Measurements from ENCODE around the gene LZTFL1. TPM values are rescaled to one million over a fixed set of nuclear protein-coding genes. Genes with fewer than 3 reads are reported as not detected.
A peak's percentile ranks its signal among the peaks of the same experiment; 100 is the strongest.

LZTFL1 gene, protein sequence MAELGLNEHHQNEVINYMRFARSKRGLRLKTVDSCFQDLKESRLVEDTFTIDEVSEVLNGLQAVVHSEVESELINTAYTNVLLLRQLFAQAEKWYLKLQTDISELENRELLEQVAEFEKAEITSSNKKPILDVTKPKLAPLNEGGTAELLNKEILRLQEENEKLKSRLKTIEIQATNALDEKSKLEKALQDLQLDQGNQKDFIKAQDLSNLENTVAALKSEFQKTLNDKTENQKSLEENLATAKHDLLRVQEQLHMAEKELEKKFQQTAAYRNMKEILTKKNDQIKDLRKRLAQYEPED
- 15.5 and 49.4 TPM in 2 replicates for total RNA-seq

DNA sequence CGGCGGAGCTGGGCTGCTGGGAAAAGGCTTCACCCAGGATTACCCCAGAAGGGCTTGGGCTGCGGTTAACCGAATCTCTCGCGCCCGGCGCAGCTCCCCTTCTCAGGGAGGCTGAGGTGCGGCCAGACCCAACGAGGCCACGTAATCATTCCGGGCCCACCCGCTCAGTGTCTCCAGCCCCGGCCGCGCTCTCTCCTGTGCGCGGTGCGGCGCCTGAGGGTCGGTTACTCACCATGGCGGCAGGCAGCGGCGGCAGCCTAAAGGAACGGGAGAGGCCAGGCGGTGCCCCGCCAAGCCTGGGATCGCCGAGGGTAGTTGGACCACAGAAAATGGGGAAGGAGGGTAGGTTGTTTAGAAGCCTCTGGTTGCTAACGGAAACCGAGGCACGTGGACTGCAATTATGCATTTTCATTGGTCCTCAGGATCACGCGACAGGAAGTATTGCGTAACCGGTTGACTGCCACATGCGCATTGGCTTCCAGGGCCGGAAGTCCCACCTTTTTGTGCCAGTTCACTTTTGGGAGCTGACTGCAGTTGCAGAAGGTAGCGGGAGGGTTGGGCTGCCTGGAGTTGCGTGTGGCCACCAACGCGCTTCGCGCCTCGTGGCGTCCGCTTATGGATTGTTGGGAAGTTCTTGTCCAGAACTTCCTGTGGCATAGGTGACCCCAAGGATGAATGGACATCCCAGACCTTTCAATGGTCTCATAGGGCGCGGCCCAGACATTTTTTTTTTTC lies at the start of gene LZTFL1:
TSS of gene LZTFL1 (minus strand) at position 363 of the 735 bp plus-strand sequence. CDS start at position 235, 128 bp downstream.
- DNase-seq (ENCODE audit: low read depth), result peak; percentile 98

DNA sequence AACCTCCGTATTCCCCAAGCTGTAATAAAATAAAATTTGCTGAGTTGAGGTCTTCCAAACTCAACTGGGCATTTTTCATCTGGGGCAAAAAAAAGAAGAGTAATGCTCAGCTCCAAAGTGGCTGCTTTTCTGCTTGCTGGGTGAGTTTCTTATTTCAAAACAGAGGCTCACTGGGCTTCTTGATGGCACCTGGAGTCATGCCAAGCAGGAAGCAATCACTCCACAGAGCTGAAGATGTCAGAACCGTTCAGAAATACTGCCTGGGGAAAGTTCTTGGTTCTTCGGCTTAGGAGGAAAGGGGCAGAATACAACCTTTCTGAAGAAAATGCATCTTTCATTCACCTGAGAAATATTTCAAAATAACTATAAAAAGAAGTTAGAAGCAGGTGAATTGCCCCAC lies 48.5 kb upstream of the LZTFL1 start:
- DNase-seq (ENCODE audit: low read depth), result peak; percentile 66

DNA sequence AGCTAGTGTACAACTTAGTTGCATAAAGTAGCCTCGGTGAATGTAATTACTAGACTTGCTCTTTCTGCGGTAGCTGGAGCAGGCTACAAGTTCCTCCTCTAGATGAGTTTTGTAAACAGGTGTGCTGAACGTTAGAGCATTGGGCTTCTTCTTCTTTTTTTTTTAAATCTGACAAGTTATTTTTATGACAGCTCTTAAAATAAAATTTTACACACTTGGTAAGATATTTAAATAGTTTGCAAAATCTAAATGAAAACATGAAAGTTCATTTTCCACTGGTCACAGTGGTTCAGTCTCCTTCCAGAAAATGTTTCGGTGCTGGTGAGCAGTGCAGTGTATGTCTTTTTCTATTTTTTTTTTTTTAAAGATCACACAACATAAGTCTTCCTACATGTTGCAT lies 47.4 kb upstream of the LZTFL1 start:
- DNase-seq (ENCODE audit: low read depth), result no peak

DNA sequence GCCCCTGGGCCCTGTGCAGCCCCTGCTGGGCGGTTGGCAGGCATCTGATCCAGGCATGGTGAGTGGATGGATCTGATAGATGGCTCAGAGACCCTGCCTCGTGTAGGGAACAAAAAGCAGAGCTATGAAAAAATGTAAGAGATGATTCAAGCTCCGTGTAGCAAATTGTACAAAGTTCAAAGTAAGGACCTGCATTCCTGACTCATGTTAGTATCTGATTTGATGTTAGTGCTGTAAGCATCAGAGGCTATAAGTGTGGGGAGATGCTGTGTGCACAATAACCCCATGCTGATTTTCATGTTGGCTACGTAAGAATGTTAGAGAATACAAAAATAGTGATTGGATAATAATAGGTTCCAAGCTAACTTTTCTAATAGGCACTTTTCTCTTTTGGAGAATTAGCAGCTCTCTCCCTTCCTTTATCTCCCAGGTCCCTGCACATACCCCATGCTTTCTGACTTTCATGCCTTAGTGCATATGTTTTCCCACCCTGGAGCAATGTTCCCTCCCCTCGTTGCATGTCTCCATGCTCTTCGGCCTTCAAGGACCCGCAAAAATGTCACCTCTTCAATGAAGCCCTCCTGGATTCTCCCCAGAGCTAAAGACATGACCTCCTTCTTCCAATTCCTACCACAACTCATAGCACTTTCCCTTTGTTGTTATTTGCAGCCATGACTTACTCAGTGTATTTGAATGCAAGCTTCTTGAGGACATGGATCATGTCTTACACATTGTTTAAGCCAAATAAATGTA lies 46.0 kb upstream of the LZTFL1 start:
- no peak for DNase-seq (ENCODE audit: low read depth)

DNA sequence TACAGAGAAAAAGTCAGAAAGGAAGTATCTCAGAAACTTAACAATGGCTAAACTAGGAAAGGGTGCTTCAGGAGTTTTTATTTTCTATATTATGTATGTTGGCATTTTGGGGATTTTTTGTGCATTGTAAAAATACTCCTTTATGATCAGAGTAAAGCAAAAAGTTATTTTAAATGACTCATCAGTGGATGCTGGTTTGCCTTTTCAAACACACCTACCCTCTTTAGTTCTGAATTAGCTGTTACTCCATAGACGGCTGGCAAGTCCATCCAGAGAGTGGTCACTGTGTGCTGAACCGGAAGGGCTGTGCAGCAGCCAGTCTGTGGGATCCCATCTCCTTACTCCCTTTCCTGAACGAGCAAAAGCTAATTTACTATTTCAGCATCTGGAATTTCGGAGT lies 45.4 kb upstream of the LZTFL1 start:
- DNase-seq (ENCODE audit: low read depth), result no peak

DNA sequence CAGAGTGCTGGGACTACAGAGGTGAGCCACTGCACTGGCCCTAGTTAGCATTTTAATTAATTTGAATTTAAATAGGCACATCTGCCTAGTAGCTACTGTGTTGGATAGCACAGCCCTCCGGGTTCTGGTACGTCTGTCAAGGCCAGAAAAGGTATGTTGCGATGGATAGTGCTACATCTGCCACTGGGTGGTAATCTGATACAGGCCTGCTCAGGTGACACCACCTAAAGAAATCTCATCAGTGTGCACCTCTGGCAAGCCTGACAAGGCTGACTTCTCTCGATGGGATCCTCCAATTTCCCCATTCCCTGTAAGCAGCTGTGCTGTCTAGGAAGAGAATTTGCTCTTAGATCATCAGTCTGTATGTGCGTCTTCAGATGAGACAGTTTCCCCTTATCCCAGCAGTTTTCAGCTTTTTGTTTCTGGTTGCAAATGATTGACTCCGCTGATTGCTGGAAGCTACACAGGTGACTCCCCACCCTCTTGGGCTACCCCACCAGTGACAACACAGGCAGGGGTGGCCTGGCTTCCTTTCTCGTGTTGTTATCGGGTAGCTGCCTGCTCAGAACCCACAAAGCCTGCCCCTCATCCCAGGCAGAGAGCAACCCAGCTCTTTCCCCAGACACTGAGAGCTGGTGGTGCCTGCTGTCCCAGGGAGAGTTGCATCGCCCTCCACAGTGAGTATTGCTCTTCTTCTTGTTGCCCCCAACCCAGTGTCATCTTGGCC lies 44.2 kb upstream of the LZTFL1 start, which contains the start of gene CCR9:
TSS of gene CCR9 (plus strand) at position 565 of the 727 bp plus-strand sequence. CDS start 8,391 bp downstream, outside the sequence.
- no peak for DNase-seq (ENCODE audit: low read depth)

DNA sequence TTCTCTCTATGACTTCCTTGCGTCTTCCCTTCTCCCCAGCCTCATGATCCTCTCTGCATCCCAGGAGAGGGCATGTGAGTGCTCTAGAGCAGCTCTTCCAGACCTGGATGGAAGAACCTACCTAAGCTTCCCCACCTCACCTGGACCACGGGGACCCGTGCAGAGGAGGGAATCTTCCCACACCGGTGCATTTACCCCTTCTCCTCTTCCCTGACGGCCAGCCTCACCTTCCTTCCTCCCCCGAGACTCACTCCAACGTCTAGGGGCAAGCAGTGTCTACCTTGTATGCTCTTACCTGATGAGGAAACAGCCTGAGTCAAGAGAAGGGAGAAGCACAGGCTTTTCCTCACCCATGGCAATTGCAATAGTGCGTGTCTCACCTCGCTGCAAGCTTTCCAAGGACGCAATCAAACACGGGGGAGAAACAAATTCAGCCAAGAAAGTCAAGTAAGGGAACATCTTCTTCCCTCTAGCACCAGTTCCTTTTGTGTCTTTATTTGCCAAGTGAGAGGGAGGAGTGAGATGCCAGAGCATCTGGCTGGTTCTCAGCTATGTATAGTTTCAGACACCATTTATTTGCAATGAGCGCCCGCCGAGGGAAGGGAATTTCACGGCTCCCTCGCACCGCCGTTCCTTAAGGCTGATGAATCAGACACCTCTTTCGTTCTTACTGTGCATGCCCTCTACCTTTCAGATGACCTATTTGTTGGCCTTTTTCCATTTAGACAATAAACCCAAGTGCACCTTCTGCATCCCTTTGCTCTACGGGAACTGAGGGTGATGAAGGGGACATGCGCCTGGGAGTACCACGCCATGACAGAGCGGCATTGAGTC lies 42.7 kb upstream of the LZTFL1 start:
- no peak for DNase-seq (ENCODE audit: low read depth)

DNA sequence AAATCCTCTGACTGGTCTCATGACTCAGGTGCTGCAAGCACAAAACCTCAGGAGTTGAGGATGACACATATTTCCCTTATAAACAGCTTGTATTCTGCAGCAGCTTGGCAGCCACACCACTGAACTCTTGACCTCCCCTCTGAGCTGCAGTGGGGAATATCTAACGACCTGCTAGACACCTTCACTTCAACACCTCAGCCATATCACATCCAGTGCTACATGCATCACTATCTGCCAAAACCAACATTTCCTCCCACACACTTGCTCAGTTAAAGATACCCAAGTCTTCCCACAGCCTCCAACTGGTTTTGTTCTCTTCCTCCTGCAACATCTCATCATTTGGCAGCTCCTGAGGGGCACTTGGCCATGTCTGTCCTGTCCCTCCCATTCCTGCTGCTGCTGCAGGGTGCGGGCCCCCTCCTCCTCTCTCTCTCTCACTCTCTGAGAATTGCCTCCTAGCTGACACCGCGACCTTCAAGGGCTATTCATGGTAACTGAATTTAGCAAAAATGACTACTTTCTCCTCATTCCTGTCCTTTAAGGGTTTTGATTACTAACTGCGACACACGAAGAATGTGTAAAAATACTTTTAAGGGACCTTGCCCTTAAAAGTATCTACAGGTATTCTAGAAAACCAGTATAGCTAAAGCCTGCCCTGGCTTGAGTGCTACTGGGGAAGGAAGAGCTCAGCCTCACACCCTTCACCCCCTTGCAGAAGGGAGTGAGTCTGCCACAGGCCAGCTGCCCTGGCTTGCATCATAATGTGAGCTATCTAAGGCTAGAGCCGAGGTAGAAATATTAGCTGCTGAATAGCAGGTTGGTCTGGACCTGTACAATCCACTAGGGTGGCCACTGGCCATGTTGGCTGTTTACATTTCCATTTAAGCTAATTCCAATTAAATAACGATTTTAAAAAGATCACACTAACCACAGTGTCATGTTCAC lies 39.4 kb upstream of the LZTFL1 start:
- DNase-seq (ENCODE audit: low read depth), result peak; percentile 50

DNA sequence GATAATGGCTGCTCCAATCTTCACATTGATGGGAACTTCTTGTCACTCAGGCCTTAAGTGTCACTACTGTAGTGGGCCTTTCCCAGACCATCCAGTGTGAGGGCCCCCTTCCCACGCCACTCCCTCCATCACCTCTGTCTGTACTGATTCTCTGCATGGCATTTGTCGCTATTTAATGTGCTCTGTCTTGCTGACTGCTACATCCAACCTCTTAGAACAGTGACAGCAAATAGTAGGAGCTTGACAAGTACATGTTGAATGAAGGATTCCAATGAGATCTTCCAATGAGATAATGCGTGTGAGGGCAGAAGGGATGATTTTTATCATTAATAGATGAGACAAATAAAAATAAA lies 38.8 kb upstream of the LZTFL1 start:
- no peak for DNase-seq (ENCODE audit: low read depth)

DNA sequence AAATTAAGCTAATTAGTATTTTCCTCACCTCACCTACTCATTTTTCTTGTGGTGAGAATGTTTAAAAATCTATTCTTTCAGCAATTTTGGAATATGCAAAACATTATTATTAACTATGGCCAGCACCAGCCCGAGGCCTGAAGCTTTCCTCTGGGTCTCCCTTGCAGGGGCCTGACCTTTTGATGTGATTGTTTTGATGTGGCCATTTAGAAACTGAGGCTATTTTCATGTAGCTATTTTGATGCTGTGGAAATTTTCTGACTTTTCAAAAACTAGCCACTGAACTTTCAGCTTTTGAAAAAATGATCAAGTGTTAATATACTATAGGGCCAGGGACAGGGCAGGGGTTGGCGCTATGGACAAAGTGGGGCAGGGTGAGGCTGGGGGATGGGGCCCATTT lies 36.2 kb upstream of the LZTFL1 start:
- no peak for DNase-seq (ENCODE audit: low read depth)

DNA sequence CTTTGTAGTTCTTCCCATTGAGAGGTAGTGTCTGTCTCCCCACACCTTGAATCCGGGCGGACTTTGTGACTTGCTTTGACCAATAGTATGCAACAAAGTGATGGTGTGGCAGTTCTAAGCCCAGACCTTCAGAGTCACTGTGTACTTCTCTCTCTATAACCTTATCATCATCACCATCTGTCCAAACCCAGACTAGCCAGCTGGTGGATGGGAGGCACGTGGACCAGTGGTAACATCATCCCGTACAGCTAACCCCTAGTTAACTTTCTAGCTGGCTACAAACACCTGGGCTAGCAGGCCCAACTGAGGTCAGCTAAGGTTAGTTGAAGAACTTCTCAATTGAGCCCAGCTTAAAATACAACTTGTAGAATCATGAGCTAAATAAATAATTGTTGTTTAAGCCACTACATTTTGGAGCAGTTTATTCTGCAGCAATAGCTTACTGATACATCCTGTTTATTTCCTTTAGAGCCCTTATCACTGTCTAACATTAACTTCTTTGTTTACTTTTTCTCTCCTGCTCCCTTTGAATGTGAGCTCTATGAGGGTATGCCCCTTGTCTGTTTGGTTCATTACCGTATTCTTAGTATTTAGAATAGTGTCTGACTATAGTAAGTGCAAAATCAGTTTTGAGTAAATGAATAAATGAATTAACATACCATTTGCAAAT lies 32.9 kb upstream of the LZTFL1 start:
- DNase-seq (ENCODE audit: low read depth), result no peak

DNA sequence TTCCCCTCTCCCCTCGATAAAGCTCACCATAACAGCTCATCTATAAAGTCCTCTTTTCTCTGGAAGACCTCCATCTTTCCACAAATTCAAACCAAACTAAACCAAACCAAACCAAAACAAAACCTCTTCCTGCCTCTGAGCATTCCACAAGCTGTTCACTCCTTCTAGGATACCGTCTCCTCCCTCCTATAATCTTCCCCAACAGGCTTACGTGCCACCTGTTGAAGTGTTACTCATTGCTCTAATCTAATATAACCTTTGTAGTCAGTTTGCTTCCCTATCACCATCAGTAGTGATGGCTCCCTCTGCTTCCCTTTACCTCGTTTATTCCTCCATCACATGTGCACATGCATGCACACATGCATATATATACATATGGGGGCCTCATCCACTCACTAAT lies 31.7 kb upstream of the LZTFL1 start:
- DNase-seq (ENCODE audit: low read depth), result no peak

DNA sequence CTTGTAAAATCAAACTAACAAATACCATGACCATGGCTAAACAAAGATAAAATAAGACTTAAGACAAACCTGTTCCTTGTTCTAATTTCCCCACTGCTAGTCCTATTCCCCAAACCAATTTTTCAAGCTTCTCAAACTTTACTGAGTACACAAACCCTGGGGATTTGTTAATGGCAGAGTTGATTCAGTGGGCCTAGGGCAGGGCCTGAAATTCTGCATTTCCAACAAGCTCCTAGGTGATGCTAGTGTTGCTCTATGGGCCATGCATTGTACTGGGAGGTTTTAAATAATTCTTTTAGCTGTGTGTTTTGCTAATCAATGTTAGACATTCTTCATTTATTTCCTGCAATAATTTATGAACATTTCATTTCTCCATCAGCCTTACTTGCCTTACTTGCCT lies 31.1 kb upstream of the LZTFL1 start:
- no peak for DNase-seq (ENCODE audit: low read depth)

DNA sequence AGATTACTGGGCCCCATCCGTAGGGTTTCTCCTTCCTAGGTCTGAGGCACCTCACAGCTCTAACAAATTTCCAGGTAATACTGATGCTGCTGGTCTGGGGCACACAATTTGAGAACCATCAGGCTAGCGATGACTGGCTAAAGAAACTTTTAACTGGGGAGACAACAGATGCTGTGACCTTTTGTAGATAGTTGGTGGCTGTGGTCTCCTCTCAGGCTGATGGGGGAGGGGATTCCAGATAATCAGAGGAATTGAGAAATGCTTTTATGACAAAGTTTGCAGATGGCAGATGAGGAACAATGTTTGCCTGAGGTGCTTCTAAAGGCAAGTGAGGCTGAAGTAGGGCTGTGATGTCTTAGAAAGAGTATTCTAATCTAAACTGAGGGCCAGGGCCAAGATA lies 30.6 kb upstream of the LZTFL1 start:
- DNase-seq (ENCODE audit: low read depth), result no peak

DNA sequence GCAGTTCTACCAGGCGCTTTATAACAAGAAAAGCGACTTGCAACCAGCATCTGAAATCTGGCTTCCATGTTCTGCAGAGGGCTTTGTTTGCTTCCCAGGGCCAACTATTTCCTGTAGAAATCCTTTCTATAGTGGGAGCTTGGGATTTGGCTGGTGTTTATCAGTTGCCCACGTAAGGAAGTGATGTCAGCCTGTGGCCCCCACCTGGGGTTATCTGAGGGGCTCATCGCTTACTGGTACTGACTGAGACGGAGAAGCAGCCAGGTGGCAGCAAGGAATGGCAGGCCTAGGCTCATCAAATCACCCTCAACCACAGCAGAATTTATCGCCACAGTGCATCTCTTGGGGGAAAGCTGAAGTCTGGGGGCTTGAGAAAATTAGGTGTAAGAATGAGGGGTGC lies 29.9 kb upstream of the LZTFL1 start:
- DNase-seq (ENCODE audit: low read depth), result no peak

DNA sequence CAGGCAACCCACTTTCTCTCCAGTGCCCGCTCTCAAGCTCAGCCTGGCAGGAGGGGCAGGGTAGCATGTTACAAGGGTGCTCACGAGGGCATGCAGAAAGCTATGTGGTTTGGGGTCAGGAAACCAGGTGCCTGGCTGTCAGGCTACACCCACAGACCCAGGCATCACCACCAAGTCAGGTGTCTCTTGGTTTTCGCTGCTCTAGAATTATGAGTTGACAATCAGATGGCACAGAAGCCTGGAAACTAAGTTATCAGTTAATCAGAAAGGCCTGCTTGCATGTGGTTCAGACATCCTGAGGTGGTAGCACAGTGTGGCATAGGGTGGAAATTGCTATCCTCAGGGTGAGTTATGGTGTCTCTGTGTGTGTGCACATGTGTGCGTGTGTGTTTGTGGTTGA lies 28.2 kb upstream of the LZTFL1 start:
- DNase-seq (ENCODE audit: low read depth), result no peak

DNA sequence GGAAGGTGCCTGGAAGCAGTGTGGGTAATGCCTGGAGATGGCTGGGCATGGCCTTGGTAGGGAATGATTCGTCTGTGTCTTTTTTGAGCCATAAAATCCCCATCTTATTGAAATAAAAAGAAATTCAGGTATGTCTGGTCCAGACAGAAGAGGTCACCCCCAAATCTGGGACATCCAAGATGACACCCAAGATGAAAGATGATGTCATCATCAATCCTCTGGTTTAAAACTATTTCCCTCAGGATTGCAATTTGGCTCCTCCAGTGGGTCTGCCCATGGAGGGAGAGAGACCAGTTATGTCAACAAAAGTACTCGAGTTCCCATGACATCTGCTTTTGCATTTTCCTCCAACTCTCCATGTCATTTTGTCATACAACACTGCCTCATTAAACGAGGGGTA lies 27.7 kb upstream of the LZTFL1 start:
- DNase-seq (ENCODE audit: low read depth), result no peak

DNA sequence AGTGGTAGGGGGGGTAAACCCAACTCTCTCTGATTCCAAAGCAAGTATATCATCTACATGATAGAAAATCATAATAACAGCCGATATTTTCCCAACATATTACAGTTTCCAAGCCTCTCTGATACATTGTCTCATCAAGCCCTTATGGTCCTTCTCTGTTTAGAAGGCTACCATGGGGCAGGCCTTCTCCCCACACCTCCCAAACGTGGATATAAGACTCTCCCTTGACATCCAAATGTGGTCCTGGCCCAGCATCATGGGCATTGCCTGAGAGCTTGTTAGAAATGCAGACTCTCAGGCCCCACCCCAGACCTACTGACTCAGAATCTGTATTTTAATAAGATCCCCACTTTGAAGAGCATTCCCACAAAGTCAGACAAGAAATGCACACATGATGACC lies 26.7 kb upstream of the LZTFL1 start:
- no peak for DNase-seq (ENCODE audit: low read depth)

DNA sequence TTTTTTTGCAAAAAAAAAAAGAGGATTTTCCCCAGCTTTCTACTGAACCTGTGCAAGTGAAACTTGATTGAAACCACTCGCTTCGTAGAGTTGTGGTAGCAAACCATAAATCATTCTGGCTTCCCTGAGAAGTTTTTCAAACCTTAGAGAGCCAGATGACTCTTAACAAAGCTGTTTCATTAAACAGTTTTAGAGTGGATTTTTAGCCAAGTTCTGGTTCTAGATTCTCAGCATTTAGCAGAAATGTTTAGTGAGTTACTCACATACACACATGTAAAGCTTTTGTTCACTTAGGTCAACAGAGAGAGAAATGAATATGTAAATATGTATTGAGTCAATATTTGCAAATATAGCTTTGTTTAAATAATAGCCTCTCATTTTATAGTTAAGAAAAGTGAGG lies 26.3 kb upstream of the LZTFL1 start:
- DNase-seq (ENCODE audit: low read depth), result no peak

Data from renal cortical epithelial cell (primary cell).